ENCODE measurements around the gene NSFL1C.
"Not testable (repeated sequence)": the region's sequence is repeated elsewhere in the genome, so short reads cannot be mapped to it uniquely, and the experiment has no call there.

NSFL1C gene

DNA sequence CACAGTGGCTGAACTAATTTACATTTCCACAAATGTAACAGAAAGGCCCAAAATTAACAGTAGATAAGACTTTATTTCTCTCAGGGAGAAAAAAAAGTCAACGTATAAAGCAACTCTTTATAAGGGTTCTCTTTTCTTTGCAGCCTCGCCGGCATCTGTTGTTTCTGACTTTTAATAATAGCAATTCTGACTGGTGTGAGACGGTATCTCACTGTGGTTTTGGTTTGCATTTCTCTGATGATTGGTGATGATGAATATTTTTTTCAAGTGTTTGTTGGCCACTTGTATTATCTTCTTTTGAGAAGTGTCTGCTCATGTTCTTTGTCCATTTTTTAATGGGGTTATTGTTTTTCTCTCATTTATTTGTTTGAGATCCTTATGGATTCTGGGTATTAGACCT, 46.6 kb downstream of the NSFL1C start:
- DNase-seq, result no peak

DNA sequence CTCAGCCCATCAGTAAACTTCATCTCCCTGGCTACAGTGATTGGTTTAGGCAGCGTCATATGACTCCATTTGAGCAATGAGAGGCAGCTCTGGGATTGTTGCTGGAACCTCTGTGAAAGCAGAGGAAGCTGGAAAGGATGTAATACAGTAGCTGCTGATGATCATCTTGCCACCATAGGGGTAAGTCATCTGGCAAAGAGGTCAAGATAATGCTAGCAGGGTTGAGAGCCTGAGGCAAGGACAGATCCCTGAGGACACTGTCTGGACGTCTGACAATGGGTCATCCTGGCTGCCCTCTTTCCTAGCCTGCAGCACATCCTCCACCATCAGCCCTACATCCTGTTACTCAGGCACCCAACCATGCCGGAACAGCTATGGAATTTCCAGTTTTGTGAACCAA, 48.3 kb downstream of the NSFL1C start:
- DNase-seq, result no peak

DNA sequence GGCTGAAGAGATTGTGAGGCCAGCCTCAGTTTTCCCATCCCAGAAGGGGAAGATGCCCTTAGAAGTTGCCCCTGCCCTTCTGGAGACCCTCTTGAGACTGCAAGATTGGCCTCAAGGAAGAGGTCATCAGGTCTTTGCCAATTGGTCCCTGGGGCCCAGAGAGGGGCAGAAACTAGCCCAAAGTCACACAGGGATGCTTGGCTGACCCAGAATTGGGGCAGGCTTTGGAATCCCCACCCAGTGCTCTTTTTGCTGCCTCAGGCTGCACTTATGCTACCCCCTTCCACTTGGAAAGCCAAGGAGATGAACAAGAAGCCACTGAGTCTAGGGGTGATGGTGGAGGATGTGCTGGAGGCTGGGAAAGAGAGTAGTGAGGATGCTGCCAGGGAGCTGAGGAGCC, 48.9 kb downstream of the NSFL1C start:
- no peak for DNase-seq

DNA sequence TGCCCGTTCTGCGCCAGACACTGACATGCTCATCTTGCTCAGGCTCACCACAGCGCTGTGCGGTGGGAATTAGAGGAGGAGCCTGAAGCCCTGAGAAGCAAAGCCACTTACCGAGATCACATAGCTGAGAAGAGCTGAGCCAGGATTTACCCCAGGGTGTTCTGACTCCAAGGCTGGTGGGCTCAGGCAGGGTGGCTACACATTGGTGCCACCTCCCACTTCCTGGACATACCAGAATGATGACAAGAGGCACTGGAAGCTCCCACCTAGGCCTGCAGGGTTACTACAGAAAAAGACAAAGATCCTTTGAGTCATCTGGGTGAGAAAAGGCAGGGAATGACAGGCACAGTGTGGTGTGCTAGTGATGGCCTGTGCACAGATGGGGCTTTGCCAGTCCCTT, 49.4 kb downstream of the NSFL1C start:
- DNase-seq, result no peak

DNA sequence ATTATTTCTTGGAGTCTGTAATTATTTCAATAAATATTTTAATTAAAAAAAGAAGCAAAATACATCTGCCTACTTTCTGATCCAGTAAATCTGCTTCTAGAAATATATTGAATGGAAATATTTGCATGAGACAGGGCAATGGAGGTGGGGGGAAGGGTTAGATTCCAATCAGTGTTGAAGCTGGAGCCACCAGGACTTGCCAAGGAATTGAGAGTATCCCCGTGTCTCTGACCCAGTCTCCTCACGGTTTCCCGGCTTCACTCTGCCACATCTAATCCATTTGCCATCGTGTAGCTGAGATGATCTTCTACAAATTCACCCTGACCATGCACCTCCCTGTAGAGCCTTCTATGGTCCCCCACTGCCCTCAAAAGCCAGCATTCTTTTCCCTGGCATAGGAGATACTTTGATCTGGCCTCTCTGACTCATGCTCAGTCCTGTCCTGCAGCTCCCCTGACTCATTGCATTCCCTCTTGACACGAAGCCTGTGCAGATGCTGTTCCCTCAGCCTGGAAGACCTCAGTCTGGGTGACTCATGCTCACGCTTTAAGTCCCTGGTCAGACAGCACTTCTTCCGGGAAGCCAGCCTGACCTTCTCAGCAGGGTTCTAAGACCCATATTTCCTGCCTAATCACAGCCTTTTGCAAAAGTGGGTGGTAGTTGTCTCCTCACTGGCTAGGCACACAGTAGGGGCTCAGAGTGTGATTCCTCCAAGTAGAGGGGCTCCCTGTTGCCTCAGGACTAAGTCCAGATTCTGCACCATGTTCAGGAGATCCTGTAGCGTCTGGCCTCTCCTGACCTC, 50.8 kb downstream of the NSFL1C start:
- DNase-seq, result peak; percentile 12

DNA sequence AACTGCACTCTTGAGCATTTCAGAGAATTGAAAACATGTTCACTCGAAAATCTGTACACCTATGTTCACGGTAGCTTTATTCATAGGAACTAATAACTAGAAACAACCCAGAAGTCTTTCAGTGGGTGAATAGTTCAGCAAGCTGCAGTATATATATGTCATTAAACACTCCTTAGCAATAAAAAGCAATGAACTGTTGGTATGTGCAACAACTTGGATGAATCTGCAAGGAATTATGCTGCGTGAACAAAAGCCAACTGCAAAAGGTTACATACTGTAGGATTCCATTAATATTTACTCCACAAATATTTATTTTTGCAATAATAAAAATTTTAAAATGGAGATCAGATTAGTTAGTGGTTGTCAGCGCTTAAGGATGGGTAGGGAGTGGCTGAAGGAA, 51.7 kb downstream of the NSFL1C start:
- DNase-seq, result no peak

DNA sequence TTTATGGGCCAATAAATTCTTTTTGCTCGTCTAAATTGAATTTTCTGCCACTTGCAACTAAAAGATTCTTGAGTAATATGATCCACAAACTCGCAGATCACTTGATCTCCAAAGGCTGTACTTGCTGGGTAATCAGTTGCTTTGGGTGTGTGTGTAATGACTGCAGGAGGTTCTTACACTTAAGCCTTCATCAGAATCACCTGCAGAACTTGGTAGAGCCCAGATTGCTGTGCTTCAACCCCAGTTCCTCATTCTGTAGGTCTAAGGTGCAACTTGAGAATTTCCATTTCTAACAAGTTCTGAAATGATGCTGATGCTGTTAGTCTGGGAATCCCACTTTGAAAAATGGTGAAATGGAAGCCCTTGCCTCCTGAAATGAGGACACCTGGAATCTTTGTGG, 60.8 kb downstream of the NSFL1C start:
- no peak for DNase-seq

DNA sequence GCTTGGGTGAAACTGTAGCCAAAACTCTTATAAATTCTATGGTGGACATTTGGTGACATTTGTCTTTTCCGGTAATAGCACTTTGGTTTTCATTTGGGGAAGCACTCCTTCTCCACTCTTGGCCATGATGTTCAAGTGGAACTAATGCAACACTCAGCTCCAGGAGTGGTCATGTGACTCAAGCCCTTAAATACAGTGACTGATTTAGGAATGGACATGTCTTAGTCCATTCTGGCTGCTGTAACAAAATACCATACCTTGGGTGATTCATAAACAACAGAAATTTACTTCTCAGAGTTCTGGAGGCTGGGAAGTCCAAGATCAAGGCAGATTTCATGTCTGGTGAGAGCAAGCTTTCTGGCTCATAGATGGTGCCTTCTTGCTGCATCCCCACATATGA, 63.0 kb downstream of the NSFL1C start:
- no peak for DNase-seq

DNA sequence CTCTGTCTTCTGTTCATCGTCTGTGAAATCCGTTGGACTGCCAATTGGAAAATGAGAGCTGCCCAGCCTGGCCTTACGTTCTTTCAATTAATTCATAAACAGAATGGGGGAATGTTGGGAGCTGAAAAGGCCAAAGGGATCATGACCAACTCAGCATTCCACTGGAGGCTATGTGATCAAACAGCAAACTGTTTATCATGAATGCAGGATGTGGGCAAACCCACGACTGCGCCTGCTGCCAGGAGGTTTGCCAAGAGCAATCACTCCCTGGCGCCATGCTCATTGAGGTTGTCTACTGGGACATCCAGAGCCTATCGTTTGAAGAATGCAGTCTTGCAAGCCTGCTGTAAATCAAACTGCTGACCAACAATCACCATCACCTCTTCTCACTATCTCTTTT, 64.5 kb downstream of the NSFL1C start:
- DNase-seq, result no peak

DNA sequence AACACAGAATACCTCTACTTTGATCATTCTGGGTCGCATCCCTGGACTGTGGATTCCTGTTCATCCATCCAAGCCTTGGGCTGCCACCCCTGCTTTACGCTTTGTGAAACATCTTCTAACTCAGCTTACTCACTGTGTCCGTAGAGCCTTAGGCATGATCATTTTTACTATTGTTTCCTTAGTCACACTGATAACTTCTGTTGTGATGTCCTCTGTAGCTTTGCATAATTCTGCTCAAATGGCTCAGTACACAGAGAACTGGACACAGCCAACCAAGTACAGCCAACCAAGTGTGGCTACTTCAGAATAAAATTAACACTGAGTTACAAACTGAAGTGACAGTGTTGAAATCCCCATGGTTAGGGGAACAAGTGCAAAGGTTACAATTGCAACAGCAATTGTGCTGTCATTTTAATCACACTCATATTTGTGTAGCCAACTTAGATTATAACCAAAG, 65.2 kb downstream of the NSFL1C start:
- no peak for DNase-seq

DNA sequence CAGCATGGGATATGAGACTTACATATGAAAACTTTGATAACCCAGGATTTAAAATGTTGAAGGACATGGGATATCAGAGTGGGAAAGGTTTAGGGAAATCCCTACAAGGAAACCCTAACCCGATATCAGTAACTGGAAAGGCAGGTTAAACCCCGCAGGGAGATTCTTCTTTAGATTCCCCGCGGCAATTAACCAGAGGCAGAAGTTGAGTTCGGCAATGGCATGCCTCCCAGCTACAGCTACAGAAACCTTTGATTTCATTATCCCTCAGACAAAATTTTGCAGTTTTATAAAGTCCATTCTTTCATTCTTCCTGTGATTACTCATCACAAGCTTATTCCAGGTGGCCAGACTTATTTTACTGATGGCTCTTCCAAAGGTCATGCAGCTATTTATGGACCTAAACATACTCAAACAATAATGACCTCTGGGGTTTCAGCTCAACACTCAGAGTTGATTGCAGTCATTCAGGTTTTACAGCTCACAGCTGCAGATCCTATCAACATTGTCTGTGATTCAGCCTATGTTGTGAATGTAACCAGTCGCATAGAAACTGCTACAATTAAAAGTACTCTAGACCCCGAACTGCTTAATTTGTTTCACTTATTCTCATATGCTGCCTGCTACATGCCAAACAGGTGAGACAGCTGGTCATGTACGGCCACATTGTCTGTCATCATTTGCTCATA, 66.8 kb downstream of the NSFL1C start:
- not testable (repeated sequence) for DNase-seq

DNA sequence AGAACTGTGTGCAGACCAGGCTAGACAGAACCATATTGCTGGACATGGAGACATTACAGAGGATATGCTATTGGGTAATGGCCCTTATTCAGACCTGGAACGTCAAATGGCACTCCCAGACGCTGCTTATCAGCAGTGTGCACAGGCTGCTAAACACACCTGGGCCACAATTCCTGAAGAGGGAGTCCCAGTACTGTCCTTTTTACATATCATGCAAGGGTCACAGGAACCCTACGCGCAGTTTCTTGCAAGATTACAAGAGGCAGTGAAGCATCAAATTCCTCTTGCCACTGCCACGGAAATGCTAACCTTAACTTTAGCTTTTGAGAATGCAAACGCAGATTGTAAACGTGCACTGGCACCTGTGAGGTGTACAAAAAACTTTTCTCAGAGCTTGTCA, 68.5 kb downstream of the NSFL1C start:
- DNase-seq, result not testable (repeated sequence)

DNA sequence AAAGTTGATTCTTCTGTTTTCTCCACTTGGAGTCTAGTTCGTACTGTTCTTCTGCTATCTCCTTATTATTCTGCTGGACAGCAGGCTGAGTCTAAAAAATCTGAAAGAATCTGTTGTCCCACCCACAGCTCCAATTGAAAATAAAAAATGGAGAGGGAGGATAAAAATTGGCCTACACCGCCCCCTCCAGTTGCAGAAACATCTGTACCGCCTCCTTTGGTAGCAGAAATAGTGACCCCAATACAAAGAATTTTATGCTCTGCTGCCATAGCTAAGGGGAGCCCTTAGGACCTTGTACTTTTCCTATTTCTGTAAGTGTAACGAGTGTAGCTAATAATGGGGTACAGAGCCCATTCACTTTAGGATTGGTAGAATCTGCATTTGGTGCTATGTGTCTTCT, 68.9 kb downstream of the NSFL1C start:
- DNase-seq, result no peak

DNA sequence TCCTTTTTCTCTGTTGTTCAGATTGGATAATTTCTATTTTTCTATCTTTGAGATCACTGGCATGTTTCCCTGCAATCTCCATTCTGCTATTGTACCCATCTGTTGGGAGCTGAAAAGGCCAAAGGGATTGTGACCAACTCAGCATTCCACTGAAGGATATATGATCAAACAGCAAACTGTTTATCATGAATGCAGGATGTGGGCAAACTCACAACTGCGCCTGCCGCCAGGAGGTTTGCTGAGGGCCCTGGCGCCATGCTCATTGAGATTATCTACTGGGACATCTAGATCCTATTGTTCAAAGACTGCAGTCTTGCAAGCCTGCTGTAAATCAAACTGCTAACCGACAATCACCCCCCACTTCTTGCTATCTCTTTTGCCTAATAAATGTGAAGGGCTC, 69.9 kb downstream of the NSFL1C start:
- no peak for DNase-seq

DNA sequence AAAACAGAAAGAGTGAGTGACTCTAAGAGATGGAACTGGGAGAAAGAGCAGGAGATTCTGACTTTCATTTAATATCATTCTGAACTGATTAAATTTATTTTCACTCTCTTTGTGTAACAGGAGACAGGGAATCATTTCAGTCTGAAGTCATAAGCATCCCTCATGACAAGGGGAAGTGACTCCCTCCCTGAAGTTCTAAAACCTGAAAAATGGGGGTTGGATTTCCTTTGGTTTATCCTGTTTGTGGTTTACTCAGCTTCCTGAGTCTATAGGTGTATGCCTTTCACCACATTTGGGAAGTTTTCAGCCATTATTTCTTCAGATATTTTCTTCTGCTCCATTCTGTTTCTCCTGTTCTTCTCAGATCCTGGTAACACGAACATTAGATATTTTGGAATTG, 70.4 kb downstream of the NSFL1C start:
- DNase-seq, result no peak

DNA sequence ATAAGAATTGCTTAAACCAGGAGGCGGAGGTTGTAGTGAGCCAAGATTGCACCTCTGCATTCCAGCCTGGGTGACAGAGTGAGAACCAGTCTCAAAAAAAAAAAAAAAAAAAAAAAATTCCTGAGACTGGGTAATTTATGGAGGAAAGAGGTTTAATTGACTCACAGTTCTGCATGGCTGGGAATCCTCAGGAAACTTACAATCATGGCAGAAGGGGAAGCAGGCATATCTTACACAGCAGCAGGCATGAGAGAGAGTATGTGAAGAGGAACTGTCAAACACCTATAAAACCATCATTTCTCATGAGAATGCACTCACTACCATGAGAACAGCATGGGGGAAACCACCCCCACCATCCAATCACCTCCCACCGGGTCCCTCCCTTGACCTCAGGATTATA, 72.0 kb downstream of the NSFL1C start:
- no peak for DNase-seq

DNA sequence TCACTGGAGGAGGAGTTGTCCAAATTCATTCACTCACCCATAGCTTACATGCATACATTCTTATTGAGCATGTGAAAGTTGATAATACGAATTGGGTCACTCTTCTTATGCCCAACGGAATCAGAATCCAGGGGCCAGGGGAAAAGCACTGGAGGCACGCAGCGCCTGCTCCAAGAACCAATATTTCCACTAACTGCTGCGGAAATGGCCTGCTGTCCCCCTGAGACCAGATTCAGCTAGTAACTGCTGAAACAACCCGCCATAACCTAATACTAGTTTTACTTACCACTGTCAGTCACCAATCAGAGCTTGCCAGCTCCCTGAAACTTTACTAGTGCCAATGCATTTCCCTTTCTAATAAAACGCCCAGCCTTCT, 73.2 kb downstream of the NSFL1C start:
- DNase-seq, result no peak

DNA sequence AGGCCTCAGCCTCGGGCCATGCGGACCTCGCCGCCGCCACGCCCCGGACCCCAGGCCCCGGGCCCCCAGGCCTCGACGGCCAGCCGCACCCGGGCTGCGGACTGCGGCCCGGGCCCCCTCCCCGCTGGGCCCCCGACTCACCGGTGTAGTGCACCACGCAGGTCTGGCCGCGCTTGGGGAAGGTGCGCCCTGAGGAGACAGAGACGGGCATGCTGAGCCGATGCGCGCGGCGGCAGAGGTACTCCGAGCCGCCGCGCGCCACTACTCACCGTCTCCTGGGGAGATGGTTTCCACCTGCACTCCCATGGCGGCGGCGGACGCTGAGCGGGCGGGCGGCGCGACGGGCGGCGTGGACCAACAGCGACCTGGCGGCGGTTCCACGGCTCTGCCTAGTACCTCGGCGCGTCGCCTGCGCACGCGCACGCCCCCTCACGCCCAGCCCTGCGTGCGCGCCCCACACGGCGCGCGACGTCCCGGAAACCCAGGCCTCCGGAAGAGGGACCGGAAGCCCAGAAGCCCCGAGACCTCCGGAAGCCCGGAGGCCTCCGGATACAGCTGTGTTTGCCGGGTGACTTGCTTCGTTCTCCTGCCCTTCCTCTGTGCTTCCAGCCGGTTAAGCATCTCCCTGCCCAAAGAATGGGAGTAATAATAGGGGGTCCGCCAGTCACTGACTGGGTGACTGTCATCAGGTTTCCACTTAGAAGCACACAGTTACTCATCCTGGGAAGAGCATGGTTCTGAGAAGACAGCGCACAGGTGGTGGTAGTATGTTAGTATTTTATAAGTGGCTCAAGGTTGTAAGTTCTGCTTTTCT, 73.7 kb downstream of the NSFL1C start, which contains the start of gene FKBP1A:
Gene FKBP1A (minus strand): TSS at position 362 of the 814 bp plus-strand sequence. CDS start 56 bp downstream, at position 306.
- DNase-seq, result peak; percentile 92

DNA sequence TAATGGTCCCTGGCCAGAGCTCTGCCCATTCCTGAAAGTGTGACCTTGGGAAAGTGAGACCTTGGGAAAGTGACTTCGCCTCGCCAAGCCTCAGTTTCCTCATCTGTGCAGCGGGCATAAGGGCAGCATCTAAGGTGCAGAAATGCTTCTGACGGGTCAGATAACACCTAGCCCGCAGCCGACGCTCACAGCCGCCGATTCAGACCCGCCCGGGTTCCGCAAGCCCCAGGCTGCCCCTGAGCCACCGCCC, 74.3 kb downstream of the NSFL1C start:
- no peak for DNase-seq

Data from stimulated activated CD4-positive, alpha-beta T cell treated with anti-CD3 and anti-CD28 coated beads, Interleukin-15, amount 100 ng/mL, for 24 hours (primary cell).